ENCODE results near the gene IRF6.

DNA sequence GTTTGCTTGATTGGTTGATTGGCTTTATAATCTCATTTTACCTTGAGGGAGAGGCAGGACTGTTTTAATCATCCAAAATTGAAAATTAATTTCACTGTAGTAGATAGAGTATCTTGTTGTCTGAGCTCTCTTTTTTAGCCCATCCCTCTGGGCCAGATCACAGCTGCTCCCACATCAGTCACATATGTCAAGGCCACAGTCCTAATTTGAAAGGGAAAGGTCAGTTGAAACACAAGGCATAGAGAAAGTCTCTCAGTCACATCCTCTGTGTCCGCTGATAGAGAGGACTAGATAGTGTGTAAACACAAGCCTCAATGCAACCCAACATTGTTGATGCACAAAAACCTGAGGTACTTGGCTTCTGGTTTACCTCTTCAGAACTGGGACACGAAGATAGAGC is 28.4 kb downstream of the IRF6 start:
- no peak for TF ChIP-seq CTCF (conservative IDR thresholded peaks at IDR 0.05 in 1 of 2, IDR thresholded peaks at IDR 0.05 in 1 of 2; ENCODE audit: low read depth in 1 of 2, low read length in 2 of 2)
- no peak for TF ChIP-seq EZH2 (IDR thresholded peaks at IDR 0.05; ENCODE audit: low read length, missing control alignments)

All from fibroblast of lung (primary cell).